Measurements from ENCODE around the gene WIPF3.

Gene WIPF3

GRCh38 chr7:29898301-29898700, 92.0 kb downstream of the WIPF3 start:
- no peak for ATAC-seq
- no peak for TF ChIP-seq ISL1 (CRISPR knock-in tag; IDR thresholded peaks at IDR 0.05)
- TF ChIP-seq TCF4 (CRISPR knock-in tag; IDR thresholded peaks at IDR 0.05; ENCODE audit: borderline replicate concordance): no peak
- TF ChIP-seq POU6F1 (CRISPR knock-in tag; IDR thresholded peaks at IDR 0.05; ENCODE audit: borderline replicate concordance, low read depth): no peak
- TF ChIP-seq ZFP30 (CRISPR knock-in tag; IDR thresholded peaks at IDR 0.05): no peak
- TF ChIP-seq SNAI2 (CRISPR knock-in tag; IDR thresholded peaks at IDR 0.05): no peak
- no peak for TF ChIP-seq CREB5 (CRISPR knock-in tag; IDR thresholded peaks at IDR 0.05; ENCODE audit: low read depth)
- no peak for TF ChIP-seq TOX (CRISPR knock-in tag; IDR thresholded peaks at IDR 0.05; ENCODE audit: borderline replicate concordance)
- TF ChIP-seq BACH2 (CRISPR knock-in tag; IDR thresholded peaks at IDR 0.05; ENCODE audit: borderline replicate concordance): no peak
- no peak for TF ChIP-seq PPARA (CRISPR knock-in tag; IDR thresholded peaks at IDR 0.05; ENCODE audit: borderline replicate concordance)
- TF ChIP-seq ESRRG (CRISPR knock-in tag; IDR thresholded peaks at IDR 0.05): no peak
- TF ChIP-seq OSR1 (CRISPR knock-in tag; IDR thresholded peaks at IDR 0.05): no peak
- no peak for TF ChIP-seq CSRNP3 (CRISPR knock-in tag; IDR thresholded peaks at IDR 0.05)
- no peak for TF ChIP-seq TSHZ2 (CRISPR knock-in tag; IDR thresholded peaks at IDR 0.05)
- no peak for TF ChIP-seq ARNTL (CRISPR knock-in tag; IDR thresholded peaks at IDR 0.05; ENCODE audit: borderline replicate concordance, low read depth)
- no peak for TF ChIP-seq ZNF565 (CRISPR knock-in tag; conservative IDR thresholded peaks at IDR 0.05; ENCODE audit: low read depth)
- no peak for TF ChIP-seq GLIS3 (CRISPR knock-in tag; IDR thresholded peaks at IDR 0.05)
- no peak for TF ChIP-seq PATZ1 (CRISPR knock-in tag; IDR thresholded peaks at IDR 0.05; ENCODE audit: borderline replicate concordance)
- TF ChIP-seq ZNF8 (CRISPR knock-in tag; IDR thresholded peaks at IDR 0.05): no peak
- TF ChIP-seq ZC3H10 (CRISPR knock-in tag; IDR thresholded peaks at IDR 0.05): no peak

- no peak; the same call in 1 of the 3 replicates for ATAC-seq
- no peak for TF ChIP-seq ZNF70 (CRISPR knock-in tag; IDR thresholded peaks at IDR 0.05)
- no peak for TF ChIP-seq PPARA (CRISPR knock-in tag; IDR thresholded peaks at IDR 0.05; ENCODE audit: borderline replicate concordance)
- TF ChIP-seq ZNF8 (CRISPR knock-in tag; IDR thresholded peaks at IDR 0.05): no peak
- TF ChIP-seq CREB5 (CRISPR knock-in tag; IDR thresholded peaks at IDR 0.05; ENCODE audit: low read depth): no peak
- TF ChIP-seq ISL1 (CRISPR knock-in tag; IDR thresholded peaks at IDR 0.05): no peak
- no peak for TF ChIP-seq SNAI2 (CRISPR knock-in tag; IDR thresholded peaks at IDR 0.05)
- TF ChIP-seq ZC3H10 (CRISPR knock-in tag; IDR thresholded peaks at IDR 0.05): no peak
- TF ChIP-seq ESRRG (CRISPR knock-in tag; IDR thresholded peaks at IDR 0.05): no peak
- TF ChIP-seq TCF4 (CRISPR knock-in tag; IDR thresholded peaks at IDR 0.05; ENCODE audit: borderline replicate concordance): no peak
- TF ChIP-seq OSR1 (CRISPR knock-in tag; IDR thresholded peaks at IDR 0.05): no peak
- no peak for TF ChIP-seq PATZ1 (CRISPR knock-in tag; IDR thresholded peaks at IDR 0.05; ENCODE audit: borderline replicate concordance)
- TF ChIP-seq ARNTL (CRISPR knock-in tag; IDR thresholded peaks at IDR 0.05; ENCODE audit: borderline replicate concordance, low read depth): no peak
- TF ChIP-seq ZFP30 (CRISPR knock-in tag; IDR thresholded peaks at IDR 0.05): no peak
- TF ChIP-seq POU6F1 (CRISPR knock-in tag; IDR thresholded peaks at IDR 0.05; ENCODE audit: borderline replicate concordance, low read depth): no peak
- TF ChIP-seq RARB (CRISPR knock-in tag; IDR thresholded peaks at IDR 0.05): no peak
These were observed 94.4 kb downstream of the WIPF3 start for GRCh38 chr7:29900745-29901144.

All from SK-N-SH treated with all-trans-retinoic acid at 6 μM for 48 hours (cell line).